PC-9 (cell line): ENCODE results near the gene TRIM5. TPM values are rescaled to one million over a fixed set of nuclear protein-coding genes. Genes with fewer than 3 reads are reported as not detected.

ENCODE experiments used
- BruUV-seq: library from RNA; stranded (reverse); fragments of 400-500 nt; replicated peaks from 2 replicates; lab custom pipeline; 2021; lab: Mats Ljungman, UMichigan
- CTCF ChIA-PET: fragments of 300-600 bp; sonication (Branson Sonifier 250); formaldehyde crosslinking; loops from one replicate; lab custom pipeline; 2022; ENCODE audit warnings: antibody characterized with exemption; lab: Charles Lee
- POLR2A ChIA-PET: fragments of 300-600 bp; sonication (Branson Sonifier 250); formaldehyde crosslinking; loops from one replicate; lab custom pipeline; 2022; ENCODE audit warnings: antibody characterized with exemption; ENCODE audit not compliant: unreplicated experiment; lab: Charles Lee
- DNase-seq, 2 experiments: peaks; one replicate each; pipeline versions ENCODE4 v3.0.0 to v3.0.0-alpha.2; 2015 to 2022; ENCODE audit warnings: mixed read lengths in 1 of 2
- H2AFZ ChIP-seq: fragments of 200-600 bp; sonication (generic); 2 replicates; pipeline ENCODE4 v1.8.1; 2017; ENCODE audit warnings: antibody characterized with exemption
- H3F3A ChIP-seq: fragments of 200-600 bp; sonication (generic); 2 replicates; pipeline ENCODE4 v1.8.1; 2017; ENCODE audit warnings: antibody characterized with exemption, mild to moderate bottlenecking, low read depth; ENCODE audit not compliant: insufficient read depth
- H3K27ac ChIP-seq: fragments of 200-600 bp; sonication (generic); 2 replicates; pipeline ENCODE4 v1.6.1; 2016; ENCODE audit warnings: mixed run types
- H3K27me3 ChIP-seq: fragments of 200-600 bp; sonication (generic); 2 replicates; pipeline ENCODE4 v1.6.1; 2016; ENCODE audit warnings: low read depth, mixed run types; ENCODE audit not compliant: insufficient read depth
- H3K36me3 ChIP-seq: fragments of 200-600 bp; sonication (generic); 2 replicates; pipeline ENCODE4 v1.6.1; 2016; ENCODE audit warnings: low read depth, mixed run types
- H3K4me1 ChIP-seq: fragments of 200-600 bp; sonication (generic); replicated peaks from 2 replicates; pipeline ENCODE4 v1.6.1; 2016; ENCODE audit warnings: mixed run types; ENCODE audit not compliant: insufficient read depth
- H3K4me2 ChIP-seq: fragments of 200-600 bp; sonication (generic); 2 replicates; pipeline ENCODE4 v1.6.1; 2017; ENCODE audit warnings: mixed run types
- H3K4me3 ChIP-seq: fragments of 200-600 bp; sonication (generic); 2 replicates; pipeline ENCODE4 v1.6.1; 2016; ENCODE audit warnings: mixed run types
- H3K79me2 ChIP-seq: fragments of 200-600 bp; sonication (generic); 2 replicates; pipeline ENCODE4 v1.6.1; 2017; ENCODE audit warnings: low read depth, mixed run types
- H3K9me2 ChIP-seq: fragments of 200-600 bp; sonication (generic); 2 replicates; pipeline ENCODE4 v1.8.1; 2017; ENCODE audit warnings: mild to moderate bottlenecking; ENCODE audit not compliant: insufficient read depth
- H3K9me3 ChIP-seq: fragments of 200-600 bp; sonication (generic); 2 replicates; pipeline ENCODE4 v1.8.1; 2016; ENCODE audit warnings: low read depth; ENCODE audit not compliant: insufficient read depth
- H4K20me1 ChIP-seq: fragments of 200-600 bp; sonication (generic); 2 replicates; pipeline ENCODE4 v1.8.1; 2017; ENCODE audit not compliant: insufficient read depth
- EZH2 ChIP-seq: fragments of 200-600 bp; sonication (generic); IDR thresholded peaks from 2 replicates; pipeline ENCODE4 v1.8.0; 2017; ENCODE audit warnings: antibody characterized with exemption, low read depth
- intact Hi-C: fragments of 100-400 bp; cut with micrococcal nuclease; formaldehyde crosslinking; loops from one replicate; pipeline ENCODE4 v1.10.0; 2022; ENCODE audit not compliant: unreplicated experiment
- total RNA-seq: library from RNA; stranded (reverse); gene quantifications from 2 replicates; pipeline ENCODE4 v1.2.3, GENCODE V29; 2021
- TF ChIP-seq, protein P1 (sequence below): fragments of 200-600 bp; sonication (generic); conservative IDR thresholded peaks from 2 replicates; pipeline ENCODE4 v1.6.1; 2017; ENCODE audit warnings: mixed run types, antibody characterized with exemption, mild to moderate bottlenecking, moderate library complexity

TRIM5 gene
- total RNA-seq, 1 experiment from 2014 or later = 20.5 TPM

GRCh38 chr11:5703741-5704536 lies 19.1 kb upstream of the TRIM5 start:
- Histone ChIP-seq H3K79me2 (no peaks in the 10 kb centered on the region), H3K27ac (no peak overlapping the region), H3K36me3 (no peaks in the 10 kb centered on the region), H3K4me2 (no peak overlapping the region), H3K9me2 (no peaks in the 10 kb centered on the region), H2AFZ (no peak overlapping the region), H3K4me3 (no peak overlapping the region), H3F3A (no peaks in the 10 kb centered on the region), H3K9me3 (no peaks in the 10 kb centered on the region), H3K27me3 (no peaks in the 10 kb centered on the region), H3K4me1 (no peaks in the 10 kb centered on the region), H4K20me1 (no peaks in the 10 kb centered on the region)
- TF ChIP-seq, protein P1, sequence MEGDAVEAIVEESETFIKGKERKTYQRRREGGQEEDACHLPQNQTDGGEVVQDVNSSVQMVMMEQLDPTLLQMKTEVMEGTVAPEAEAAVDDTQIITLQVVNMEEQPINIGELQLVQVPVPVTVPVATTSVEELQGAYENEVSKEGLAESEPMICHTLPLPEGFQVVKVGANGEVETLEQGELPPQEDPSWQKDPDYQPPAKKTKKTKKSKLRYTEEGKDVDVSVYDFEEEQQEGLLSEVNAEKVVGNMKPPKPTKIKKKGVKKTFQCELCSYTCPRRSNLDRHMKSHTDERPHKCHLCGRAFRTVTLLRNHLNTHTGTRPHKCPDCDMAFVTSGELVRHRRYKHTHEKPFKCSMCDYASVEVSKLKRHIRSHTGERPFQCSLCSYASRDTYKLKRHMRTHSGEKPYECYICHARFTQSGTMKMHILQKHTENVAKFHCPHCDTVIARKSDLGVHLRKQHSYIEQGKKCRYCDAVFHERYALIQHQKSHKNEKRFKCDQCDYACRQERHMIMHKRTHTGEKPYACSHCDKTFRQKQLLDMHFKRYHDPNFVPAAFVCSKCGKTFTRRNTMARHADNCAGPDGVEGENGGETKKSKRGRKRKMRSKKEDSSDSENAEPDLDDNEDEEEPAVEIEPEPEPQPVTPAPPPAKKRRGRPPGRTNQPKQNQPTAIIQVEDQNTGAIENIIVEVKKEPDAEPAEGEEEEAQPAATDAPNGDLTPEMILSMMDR = no peak
- TF ChIP-seq EZH2 = no peak
- no peak for DNase-seq
- intact Hi-C loops = no loop called here
- no TSS peak for BruUV-seq
- CTCF ChIA-PET = no interaction called here
- POLR2A ChIA-PET = no interaction called here

- no peak overlapping the region for H3K27ac ChIP-seq
- no peaks in the 10 kb centered on the region for H3K9me3 ChIP-seq
- H3F3A ChIP-seq = no peaks in the 10 kb centered on the region
- ChIA-PET CTCF (no interaction called here), POLR2A (no interaction called here)
- no peaks in the 10 kb centered on the region for H3K79me2 ChIP-seq
- H4K20me1 ChIP-seq = no peaks in the 10 kb centered on the region
- H3K4me2 ChIP-seq = no peak overlapping the region
- no peak overlapping the region for H3K4me3 ChIP-seq
- no peak overlapping the region for H2AFZ ChIP-seq
- no peaks in the 10 kb centered on the region for H3K27me3 ChIP-seq
- intact Hi-C loops = no loop called here
- no TSS peak for BruUV-seq
- DNase-seq = no peak
- H3K36me3 ChIP-seq = no peaks in the 10 kb centered on the region
- no peaks in the 10 kb centered on the region for H3K4me1 ChIP-seq
- TF ChIP-seq, protein P1 = no peak
- no peak for TF ChIP-seq EZH2
- H3K9me2 ChIP-seq = no peaks in the 10 kb centered on the region
Observed at GRCh38 chr11:5701055-5701577, 16.2 kb upstream of the TRIM5 start.

DNA sequence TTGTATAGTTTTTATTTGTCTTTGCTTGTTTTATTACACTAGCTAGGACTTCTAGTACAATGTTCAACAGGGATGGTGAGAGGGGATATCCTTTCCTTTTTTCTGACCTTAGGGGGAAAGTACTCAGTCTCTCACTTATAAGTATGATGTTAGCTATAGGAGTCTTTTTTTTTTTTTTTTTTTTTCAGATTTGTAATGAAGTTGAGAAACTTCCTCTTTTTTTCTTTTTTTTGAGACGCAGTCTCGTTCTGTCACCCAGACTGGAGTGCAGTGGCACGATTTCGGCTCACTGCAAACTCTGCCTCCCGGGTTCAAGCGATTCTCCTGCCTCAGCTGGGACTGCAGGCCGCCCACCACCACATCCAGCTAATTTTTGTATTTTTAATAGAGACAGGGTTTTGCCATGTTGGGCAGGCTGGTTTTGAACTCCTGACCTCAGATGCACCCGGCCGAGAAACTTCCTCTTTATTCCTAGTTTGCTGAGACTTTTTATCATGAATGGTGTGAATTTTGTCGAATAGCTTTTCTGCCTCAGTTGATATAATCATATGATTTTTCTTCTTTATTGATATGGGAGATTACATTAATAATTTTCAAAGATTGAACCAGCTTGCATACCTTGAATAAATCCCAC lies 15.7 kb upstream of the TRIM5 start:
- BruUV-seq = no TSS peak
- intact Hi-C loops = no loop called here
- no peak for DNase-seq
- ChIA-PET POLR2A (no interaction called here), CTCF (no interaction called here)
- H3K9me2 ChIP-seq = no peaks in the 10 kb centered on the region
- no peaks in the 10 kb centered on the region for H3K36me3 ChIP-seq
- no peak overlapping the region for H2AFZ ChIP-seq
- H3K4me2 ChIP-seq = no peak overlapping the region
- H3K27me3 ChIP-seq = no peaks in the 10 kb centered on the region
- H3F3A ChIP-seq = no peaks in the 10 kb centered on the region
- H3K4me1 ChIP-seq = no peaks in the 10 kb centered on the region
- no peaks in the 10 kb centered on the region for H3K79me2 ChIP-seq
- H3K4me3 ChIP-seq = no peak overlapping the region
- no peak for TF ChIP-seq EZH2
- TF ChIP-seq, protein P1 = no peak
- H4K20me1 ChIP-seq = no peaks in the 10 kb centered on the region
- no peak overlapping the region for H3K27ac ChIP-seq
- H3K9me3 ChIP-seq = no peaks in the 10 kb centered on the region
